ENCODE measurements around the gene IQSEC2. TPM values are rescaled to one million over a fixed set of nuclear protein-coding genes. Genes with fewer than 3 reads are reported as not detected.

The IQSEC2 gene
- total and polyA plus RNA-seq, 8 donors = 2.9 to 26.0 (median 16.3) TPM

DNA sequence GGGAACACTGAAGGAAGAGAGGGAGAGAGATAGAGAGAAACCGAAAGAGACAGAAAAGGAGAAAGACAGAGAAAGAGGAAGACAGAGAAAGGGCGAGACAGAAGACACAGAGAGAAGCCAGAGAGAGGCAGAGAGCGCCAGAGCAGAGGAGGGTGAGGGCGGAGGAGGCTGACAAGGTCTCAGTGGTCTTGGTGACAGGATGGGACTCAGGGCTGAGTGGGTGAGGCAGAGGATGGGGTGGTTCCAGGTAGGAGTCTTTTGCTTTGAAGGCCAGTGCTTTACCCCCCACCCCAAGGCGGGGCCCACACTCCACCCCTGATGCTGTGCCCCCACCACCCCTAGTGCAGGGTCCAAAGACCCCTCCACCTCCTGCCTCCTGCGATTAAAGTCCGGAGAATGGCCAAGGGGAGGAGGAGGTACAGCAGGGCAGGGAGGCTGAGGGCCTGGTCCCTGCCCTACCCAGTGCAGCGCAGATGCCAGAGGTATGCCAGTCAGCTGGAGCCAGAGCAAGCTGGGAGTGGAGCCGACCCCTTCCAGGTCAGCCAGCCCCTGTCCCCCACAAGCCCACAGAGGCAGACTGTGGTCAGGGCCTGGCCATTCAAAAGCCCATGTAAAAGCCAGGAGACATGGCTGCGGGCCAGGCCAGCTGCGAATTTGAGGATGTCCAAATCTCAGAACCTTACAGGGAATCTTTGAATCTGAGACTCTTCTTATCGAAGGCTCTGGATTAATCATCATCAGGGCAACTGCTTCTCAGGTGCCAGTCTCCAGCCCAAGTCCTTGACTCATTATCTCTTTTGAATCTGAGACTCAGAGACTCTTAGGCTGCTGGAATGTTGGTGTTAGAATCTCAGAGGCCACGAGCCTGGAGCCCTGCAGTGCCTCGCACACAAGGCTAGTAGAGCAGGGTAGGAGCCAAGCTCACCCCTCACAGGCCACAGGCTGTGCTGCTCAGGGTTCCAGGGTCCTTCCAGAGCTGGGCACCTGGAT lies 758 bp downstream of the IQSEC2 start:
- H3K9me3 ChIP-seq = no peaks in the 10 kb centered on the region
- TF ChIP-seq EP300 (IDR thresholded peaks at IDR 0.05) = no peak
- no peak for TF ChIP-seq POLR2A (IDR thresholded peaks at IDR 0.05)
- no peak for TF ChIP-seq POLR2AphosphoS5 (IDR thresholded peaks at IDR 0.05)
- TF ChIP-seq, protein P1, sequence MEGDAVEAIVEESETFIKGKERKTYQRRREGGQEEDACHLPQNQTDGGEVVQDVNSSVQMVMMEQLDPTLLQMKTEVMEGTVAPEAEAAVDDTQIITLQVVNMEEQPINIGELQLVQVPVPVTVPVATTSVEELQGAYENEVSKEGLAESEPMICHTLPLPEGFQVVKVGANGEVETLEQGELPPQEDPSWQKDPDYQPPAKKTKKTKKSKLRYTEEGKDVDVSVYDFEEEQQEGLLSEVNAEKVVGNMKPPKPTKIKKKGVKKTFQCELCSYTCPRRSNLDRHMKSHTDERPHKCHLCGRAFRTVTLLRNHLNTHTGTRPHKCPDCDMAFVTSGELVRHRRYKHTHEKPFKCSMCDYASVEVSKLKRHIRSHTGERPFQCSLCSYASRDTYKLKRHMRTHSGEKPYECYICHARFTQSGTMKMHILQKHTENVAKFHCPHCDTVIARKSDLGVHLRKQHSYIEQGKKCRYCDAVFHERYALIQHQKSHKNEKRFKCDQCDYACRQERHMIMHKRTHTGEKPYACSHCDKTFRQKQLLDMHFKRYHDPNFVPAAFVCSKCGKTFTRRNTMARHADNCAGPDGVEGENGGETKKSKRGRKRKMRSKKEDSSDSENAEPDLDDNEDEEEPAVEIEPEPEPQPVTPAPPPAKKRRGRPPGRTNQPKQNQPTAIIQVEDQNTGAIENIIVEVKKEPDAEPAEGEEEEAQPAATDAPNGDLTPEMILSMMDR (IDR thresholded peaks at IDR 0.05) = no peak
- H3K27ac ChIP-seq = peak overlapping the region; percentile 28 to 88 (median 83)
- peak in 1 of 2 donors; percentile 56 for DNase-seq
- peak overlapping the region; percentile 39 to 43 (median 42) for H3K4me3 ChIP-seq
- peaks cover 6 to 44% (median 33%) of the 10 kb centered on the region in 4 donors for H3K4me1 ChIP-seq
- no peaks in the 10 kb centered on the region for H3K36me3 ChIP-seq
- whole genome bisulfite sequencing, 5 donors = 32 to 50% (median 38%) methylated on average over 9 to 14 of the region's 14 CpGs
- intact Hi-C loops (cut with DNase I; ENCODE audit: low total_unique reads) = no loop called here
- H3K27me3 ChIP-seq = peaks cover 0 to 41% (median 4%) of the 10 kb centered on the region in 3 donors

DNA sequence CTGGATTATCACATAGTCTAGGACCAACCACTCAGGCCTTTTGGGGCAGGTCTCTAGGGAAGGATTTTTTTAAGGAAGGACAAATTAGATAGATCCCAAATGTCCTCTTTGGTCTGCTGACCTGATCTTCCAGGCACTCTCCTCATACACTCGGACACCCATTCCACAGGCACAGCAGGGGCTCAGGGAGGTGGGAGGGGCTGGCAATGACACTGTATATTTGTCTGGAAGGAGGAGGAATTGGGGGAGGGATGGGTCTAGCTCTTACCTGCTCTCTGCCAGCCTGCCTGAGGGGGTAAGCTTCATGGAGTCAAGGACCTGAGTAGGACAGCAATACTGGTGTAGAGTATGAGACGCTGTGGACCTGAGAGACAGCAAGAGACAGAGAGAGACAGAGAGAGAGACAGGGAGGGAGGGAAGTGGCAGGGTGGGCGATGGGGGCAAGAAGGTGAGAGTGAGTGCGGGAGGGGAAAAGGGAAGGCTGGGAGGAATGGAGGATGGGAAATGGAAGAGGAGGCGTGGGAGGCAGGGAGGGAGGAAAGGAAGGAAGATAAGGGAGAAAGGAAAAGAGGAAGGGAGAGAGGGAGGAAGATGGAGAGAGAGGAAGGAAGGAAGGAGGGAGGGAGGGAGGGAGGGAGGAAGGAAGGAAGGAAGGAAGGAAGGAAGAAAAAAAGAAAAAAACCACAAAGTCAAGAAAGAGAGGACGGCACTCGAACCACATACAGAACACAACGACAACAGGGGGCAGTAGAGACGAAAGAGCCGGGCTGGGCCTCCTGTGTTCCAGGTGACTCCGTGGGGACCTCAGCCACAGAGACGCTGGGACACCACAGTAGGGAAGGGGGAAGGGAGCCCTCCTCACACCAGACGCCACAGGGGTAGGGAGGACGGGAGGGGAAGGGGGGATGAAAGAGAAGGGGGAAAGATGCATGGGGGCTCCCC lies 1.8 kb downstream of the IQSEC2 start:
- Histone ChIP-seq H3K4me1 (peaks cover 6 to 38% (median 29%) of the 10 kb centered on the region in 4 donors), H3K27ac (no peak overlapping the region), H3K27me3 (peaks cover 0 to 34% (median 4%) of the 10 kb centered on the region in 3 donors), H3K36me3 (no peaks in the 10 kb centered on the region), H3K9me3 (no peaks in the 10 kb centered on the region), H3K4me3 (peak overlapping the region; percentile 39 to 43 (median 42))
- TF ChIP-seq POLR2A (IDR thresholded peaks at IDR 0.05) (no peak), POLR2AphosphoS5 (IDR thresholded peaks at IDR 0.05) (no peak), EP300 (IDR thresholded peaks at IDR 0.05) (no peak)
- TF ChIP-seq, protein P1 (IDR thresholded peaks at IDR 0.05) = no peak
- peak in 1 of 2 donors; percentile 34 for DNase-seq
- 42 to 57% (median 51%) methylated on average over 14 of the region's 14 CpGs for WGBS, 5 donors
- intact Hi-C loops (cut with DNase I; ENCODE audit: low total_unique reads) = no loop called here

DNA sequence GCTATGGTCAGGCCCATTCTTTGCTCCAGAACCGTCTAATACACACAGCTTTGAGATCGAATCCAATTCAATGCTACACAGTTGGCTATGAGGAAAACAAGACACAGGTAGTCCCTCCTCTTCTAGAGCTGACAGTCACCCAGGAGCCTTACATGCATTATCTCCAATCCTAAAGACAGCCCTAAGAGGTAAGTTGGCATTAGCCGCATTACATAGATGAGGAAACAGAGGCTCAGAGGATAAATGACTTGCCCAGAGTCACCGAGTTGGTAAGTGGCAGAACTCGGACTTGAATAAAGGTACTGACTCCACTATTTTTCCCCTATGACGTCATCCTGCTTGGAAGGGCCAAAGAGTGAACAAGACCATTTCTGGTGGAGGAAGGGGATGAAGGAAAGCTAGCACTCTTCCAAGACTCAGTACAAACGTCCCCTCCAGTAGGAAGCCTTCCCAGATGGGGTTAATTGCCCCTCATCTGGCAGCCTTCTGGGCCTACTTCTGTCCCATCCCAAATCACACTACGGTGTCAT lies 8.5 kb downstream of the IQSEC2 start:
- Histone ChIP-seq H3K9me3 (no peaks in the 10 kb centered on the region), H3K36me3 (no peaks in the 10 kb centered on the region), H3K27me3 (no peaks in the 10 kb centered on the region), H3K4me1 (no peaks in the 10 kb centered on the region), H3K27ac (no peak overlapping the region), H3K4me3 (no peak overlapping the region)
- TF ChIP-seq POLR2AphosphoS5 (IDR thresholded peaks at IDR 0.05) (no peak), EP300 (IDR thresholded peaks at IDR 0.05) (no peak), POLR2A (IDR thresholded peaks at IDR 0.05) (no peak)
- TF ChIP-seq, protein P1 (IDR thresholded peaks at IDR 0.05) = no peak
- intact Hi-C loops (cut with DNase I; ENCODE audit: low total_unique reads) = no loop called here
- DNase-seq = no peak
- 66 to 85% (median 75%) methylated on average over 7 to 8 of the region's 8 CpGs for WGBS, 5 donors

Measured in stomach (tissue), 9 donors.